ENCODE data around the gene TGM3.

TGM3 gene

DNA sequence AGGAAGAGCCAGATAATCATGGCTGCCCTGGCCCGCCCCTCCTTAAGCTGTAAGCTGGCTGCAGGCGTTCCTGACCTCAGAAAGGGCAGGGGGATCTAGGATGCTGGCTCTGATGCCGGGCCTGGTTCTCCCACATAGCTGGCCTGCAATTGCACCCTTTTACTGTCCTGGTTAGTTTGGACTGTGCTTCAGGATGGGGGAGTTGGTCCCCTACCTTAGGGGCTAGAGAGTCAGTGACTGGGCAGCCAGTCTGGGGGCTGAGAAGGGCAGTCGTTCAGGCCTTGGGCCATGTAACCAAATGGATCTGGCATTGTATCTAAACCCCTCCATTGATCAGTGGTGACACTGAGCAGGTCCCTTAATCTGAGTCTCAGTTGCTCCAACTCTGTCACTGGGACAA, 40.7 kb downstream of the TGM3 start:
- DNase-seq (ENCODE audit: low read depth in 2 of 2, low spot score in 1 of 2), result no peak

DNA sequence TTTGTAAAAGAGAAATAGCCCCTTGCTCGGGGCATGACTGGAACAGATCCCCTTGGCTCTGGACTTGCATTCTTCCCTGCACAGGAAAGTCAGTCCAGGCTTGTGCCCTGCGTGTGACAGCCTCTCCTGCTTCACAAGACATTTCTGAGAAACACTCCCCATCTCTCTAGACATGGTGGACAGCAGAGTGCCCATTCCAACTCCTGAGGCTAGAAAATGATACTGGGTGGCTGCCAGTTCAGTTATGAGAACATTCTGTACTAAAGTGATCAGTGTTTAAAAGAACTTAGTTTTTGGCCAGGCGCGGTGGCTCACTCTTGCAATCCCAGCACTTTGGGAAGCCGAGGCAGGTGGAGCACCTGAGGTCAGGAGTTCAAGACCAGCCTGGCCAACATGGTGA, 41.3 kb downstream of the TGM3 start:
- DNase-seq (ENCODE audit: low read depth in 2 of 2, low spot score in 1 of 2), result no peak

DNA sequence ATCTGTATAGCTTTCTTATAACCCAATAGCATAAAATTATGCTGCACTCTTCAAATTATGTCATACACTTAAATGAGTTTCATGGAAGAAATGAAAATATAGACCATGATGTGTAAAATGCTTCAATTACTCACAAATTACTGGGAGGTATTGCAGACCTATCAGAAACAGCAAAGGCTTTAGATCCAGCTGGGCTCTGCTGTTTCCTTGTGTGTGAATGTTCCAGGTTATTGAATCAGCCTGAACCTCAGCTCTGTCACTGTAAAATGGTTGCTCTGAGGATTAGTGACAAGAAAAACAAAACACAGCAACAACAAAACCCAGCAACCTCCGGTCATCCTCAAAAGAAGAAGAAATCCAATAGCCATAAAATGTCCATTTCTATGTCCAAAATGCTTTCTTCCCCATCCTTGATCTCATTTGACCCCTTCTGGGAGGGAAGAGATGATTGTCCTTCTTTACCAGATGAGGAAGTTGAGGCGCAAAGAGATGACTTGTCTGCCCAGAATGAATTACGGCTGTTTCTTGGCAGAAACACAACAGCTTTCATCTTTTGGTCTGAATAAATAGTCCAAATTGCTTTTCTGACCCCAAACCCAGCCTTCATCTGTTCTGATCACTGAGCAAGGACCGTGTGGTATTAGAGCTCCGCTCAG, 42.7 kb downstream of the TGM3 start:
- DNase-seq (ENCODE audit: low read depth in 2 of 2, low spot score in 1 of 2), result no peak

DNA sequence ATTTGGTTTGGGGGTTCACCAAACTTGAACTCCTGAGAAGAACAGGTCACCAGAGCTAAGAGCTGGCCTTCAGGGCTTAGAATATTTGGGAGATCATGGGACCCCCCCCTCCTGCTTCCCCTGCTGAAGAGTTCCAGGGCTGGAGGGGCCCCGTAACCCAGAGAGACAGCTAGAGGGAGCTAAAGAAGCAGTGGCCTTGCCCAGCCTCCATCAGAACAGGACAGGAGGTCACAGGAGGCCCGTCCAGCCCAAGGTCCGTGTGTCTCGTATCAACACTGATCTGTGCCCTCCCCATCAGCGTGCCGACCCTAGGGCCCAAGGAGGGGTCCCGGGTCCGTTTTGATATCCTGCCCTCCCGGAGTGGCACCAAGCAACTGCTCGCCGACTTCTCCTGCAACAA, 44.3 kb downstream of the TGM3 start:
- no peak for DNase-seq (ENCODE audit: low read depth in 2 of 2, low spot score in 1 of 2)

DNA sequence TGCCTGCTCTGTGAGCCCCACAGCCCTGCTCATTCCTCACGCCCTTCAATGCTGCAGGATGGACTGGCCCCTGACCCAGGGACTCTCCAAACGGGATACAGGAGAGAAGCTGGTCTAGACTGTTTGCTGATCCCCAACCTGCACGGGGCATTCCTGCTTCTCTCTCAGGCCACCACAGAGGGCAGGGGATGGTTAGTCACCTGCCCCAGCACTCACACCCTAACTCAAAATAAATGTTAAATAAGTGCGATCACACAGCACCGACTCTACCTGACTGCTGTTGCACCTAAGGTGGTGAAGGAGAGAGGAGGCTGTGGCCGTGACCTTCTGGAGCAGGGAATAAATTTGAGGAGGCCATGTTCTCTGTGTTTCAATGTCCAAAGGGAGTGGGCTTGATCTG, 45.0 kb downstream of the TGM3 start:
- no peak for DNase-seq (ENCODE audit: low read depth in 2 of 2, low spot score in 1 of 2)

DNA sequence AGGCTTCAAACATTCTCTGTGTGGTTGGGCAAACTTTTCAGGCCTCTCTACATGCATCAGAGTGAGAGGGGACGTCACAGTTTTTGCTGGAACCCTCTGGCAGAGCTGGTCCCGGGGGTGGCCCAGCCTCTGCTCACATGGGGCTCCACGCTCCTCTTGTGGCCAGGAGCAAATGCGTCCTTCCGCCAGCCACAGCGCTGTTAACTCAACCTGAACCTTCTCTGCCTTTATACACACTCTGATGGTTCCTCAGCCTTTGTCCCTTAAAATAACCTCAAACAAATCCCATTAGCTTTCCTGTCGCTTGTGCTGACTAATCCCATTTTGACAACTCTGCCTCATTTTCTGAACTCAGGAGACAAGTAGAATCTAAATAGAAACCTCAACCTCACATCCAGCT, 45.5 kb downstream of the TGM3 start:
- no peak for DNase-seq (ENCODE audit: low read depth in 2 of 2, low spot score in 1 of 2)

DNA sequence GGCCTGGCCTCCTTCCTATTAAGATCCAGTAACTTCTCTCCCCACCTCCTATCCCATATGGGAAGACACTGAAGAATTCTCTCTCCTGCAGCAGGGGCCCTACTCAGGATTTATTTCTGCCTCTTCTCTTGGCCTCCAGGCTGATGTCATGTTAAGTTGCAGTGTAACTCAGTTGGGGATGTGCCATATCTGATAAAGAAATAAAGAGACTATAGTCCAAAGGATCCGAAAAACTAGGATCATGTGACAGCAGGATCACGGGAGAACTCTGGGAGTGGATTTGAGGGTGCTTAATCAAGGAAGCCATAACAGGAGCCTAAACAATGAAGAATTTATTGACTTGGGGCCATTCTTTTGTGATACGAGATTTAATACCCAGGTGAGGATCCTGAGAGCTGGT, 46.4 kb downstream of the TGM3 start:
- DNase-seq (ENCODE audit: low read depth in 2 of 2, low spot score in 1 of 2), result no peak

DNA sequence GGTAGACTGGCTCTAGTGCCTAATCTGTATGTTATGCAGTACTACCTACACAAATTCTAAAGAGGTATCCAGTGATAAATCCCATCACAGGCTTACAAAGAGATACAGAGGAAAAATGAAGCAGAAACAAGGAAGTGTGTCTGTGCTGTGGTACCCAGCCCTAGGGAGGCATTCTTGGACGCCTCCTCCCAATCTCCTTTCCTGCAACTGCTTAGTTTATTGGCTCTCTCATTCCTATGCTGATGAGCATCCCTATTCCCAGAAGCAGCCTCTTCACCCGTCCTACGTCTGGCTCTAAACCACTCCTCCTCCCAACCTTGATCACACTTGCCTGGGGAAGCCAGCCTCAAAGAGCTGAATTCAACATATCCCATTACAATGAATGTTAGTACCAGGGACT, 50.4 kb downstream of the TGM3 start:
- no peak for DNase-seq (ENCODE audit: low read depth in 2 of 2, low spot score in 1 of 2)

DNA sequence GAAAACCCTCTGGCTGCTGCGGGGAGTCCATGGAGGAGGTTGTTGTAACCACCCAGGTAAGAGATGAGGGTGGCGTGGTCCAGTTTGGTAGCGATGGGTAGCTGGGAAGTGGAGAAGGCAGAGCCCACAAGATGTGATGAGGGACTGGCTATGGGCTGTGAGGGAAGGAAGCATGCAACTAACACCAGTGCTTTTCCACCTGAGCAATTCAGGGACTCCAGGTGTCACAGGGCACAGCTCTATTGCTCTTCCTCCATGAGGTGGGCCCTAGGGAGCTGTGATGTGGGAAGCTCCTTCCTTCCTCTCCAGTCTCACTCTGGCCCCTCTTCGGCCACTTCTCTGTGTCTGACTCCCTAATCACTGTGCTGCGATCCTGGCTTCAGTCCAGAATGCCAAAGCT, 52.5 kb downstream of the TGM3 start:
- DNase-seq (ENCODE audit: low read depth in 2 of 2, low spot score in 1 of 2), result no peak

DNA sequence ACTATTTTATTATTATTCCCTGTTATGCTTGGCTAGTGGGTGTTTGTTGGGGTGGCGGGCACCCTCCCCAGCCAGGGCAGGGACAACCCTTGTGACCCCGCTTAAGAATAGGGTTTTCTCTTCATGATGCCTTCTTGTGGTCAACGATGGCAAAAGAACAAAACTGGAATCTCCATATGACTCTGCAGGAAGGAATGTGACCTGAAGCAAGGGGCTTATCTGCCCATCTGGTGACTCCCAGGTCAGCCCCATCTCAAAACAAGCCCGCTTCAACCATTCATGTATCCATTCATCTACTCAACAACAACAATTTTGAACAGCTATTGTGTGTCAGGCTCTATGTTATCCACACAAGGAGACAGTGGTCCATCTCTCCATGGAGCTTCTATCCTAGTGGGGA, 54.0 kb downstream of the TGM3 start:
- DNase-seq (ENCODE audit: low read depth in 2 of 2, low spot score in 1 of 2), result no peak

DNA sequence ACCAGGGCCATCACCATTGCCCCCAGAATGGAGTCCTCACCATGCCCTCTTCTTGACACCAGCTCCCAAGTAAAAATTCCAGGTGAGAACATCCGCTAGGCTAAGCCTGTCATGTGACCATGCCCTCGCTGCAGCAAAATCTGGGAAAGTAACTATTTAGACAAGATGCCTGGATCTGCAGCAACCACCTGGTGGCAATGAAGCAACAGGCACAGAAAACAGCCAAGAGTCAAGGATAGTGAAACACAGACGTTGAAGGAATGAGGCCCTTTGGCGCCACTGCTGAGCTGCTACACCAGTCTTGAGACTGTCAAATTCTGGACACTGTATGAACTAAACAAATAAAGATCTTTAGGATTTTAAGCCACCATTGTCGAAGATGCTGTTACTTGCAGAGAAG, 54.8 kb downstream of the TGM3 start:
- DNase-seq (ENCODE audit: low read depth in 2 of 2, low spot score in 1 of 2), result no peak

DNA sequence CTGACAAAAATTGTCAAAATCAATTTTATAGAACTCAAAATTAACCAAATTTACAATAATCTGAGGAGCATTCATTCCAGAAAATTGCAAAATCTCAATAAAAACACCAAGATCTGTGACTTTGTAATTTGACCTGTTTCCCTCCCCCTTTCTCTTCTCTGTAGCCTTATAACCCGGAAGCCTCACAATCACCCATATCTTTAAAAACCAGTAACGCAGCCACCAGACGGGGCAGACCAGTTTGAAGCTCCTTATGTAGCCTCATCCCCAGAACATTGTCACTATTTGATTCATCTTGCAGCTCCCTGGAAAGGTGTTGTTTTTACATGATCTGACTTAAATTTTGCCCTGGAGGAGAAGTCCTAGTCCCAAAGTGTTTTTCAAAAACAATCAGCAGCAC, 57.4 kb downstream of the TGM3 start:
- no peak for DNase-seq (ENCODE audit: low read depth in 2 of 2, low spot score in 1 of 2)

DNA sequence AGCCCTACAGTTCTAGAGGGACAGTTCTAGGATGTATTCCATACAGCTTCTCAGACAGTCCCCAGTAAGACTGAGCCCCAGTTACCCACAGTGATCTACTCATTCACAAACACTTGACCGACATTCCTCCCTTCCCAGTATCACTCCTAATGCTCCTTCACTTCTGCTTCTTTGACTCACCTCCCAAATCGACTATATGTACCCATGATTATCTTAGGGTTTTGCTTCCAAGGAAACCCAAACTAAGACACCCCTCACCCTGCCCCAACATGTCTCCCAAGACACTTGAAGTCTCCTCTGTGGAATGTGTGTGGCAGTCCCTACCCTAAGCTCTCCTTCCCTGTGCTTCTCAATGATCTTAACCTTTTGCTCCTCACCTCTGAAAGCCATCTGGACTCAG, 61.3 kb downstream of the TGM3 start:
- no peak for DNase-seq (ENCODE audit: low read depth in 2 of 2, low spot score in 1 of 2)

DNA sequence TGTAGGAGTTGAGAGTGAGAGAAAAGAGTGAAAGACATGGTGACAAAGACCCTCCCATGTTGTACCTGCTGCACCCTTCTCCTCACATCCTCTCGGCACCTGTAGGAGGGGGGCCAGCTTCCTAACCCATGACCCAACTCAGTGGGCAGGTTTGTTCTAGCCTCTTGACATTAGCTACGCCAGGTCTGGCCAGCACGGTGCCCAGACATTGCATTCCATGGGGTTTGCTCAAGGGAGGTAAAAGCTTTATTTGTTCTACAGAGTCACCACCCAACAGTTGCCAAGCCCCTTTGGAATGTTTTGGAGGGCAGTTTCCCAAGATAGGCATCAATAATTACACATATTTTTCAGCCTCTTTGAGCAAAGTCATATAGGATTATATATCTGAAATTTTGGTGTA, 62.2 kb downstream of the TGM3 start:
- no peak for DNase-seq (ENCODE audit: low read depth in 2 of 2, low spot score in 1 of 2)

DNA sequence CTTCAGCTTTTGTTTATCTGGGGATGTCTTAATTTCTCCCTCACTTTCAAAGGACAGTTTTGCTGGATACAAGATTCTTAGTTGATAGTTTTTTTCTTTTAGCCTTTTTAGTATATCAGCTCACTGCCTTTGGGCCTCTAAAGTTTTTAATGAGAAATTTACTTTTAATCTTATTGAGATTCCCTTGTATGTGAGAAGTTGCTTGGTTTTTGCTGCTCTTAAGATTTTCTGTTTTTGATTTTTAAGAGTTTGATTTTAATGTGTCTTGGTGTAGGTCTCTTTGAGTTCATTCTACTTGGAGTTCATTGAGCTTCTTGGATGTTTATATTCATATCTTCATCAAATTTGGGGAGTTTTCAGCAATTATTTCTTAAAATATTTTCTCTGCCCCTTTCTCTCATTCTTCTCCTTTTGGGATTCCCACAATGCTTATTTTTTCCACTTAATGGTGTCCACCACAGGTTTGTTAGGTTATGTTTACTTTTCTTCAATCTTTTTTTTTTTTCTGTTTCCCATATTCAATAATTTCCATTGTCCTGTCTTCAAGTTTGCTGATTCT, 65.3 kb downstream of the TGM3 start:
- no peak for DNase-seq (ENCODE audit: low read depth in 2 of 2, low spot score in 1 of 2)

DNA sequence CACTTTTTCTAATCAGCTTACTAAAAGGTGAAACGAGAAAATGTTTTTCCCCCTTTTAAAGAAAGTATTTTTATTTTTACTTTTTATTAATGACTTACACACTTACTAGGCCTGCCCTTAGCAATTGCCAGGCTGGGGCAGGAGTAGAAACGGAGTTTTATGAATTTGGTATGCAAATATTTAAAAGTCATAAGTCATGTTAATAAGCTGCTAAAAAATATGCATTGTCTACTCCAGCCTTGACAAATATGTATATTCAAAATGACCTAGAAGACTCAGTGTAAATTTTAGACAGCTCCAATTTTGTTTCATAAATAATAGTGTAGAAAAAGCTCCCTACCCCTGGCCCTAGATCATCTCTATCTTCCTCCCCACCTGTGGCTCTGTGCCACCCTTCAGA, 67.4 kb downstream of the TGM3 start:
- no peak for DNase-seq (ENCODE audit: low read depth in 2 of 2, low spot score in 1 of 2)

DNA sequence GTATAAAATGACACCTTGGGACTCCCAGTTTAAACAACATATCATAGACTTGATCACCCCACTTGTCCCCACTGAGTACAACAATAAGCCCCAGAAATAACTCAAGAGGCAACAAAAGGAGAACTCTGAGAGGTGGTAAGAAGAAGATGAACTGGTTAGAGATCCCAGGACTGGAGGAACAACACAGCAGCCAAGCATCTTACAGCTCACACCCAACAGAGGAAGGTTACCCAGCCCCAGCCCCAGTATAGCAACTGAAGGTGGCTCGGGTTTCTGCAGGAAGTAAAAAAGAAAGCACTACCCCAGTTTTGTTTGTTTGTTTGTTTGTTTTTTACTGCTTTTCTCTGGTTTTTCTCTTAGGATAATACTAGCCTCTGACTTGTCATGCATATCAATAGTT, 67.8 kb downstream of the TGM3 start:
- no peak for DNase-seq (ENCODE audit: low read depth in 2 of 2, low spot score in 1 of 2)

DNA sequence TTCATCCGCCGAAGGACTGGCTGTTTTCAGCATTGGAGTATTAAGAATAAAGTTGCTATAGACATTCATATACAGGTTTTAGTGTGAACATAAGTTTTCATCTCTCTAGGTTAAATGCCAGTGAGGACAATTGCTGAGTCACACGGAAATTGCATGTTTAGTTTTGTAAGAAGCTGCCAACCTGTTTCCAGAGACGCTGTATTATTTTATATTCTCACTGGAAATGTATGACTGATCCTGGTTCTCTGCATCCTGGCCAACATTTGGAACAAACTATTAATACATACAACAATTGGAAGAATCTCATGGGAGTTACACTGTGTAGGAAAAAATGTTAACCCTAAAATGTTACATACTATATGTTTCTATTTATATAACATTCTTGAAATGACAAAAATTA, 68.2 kb downstream of the TGM3 start:
- DNase-seq (ENCODE audit: low read depth in 2 of 2, low spot score in 1 of 2), result no peak

DNA sequence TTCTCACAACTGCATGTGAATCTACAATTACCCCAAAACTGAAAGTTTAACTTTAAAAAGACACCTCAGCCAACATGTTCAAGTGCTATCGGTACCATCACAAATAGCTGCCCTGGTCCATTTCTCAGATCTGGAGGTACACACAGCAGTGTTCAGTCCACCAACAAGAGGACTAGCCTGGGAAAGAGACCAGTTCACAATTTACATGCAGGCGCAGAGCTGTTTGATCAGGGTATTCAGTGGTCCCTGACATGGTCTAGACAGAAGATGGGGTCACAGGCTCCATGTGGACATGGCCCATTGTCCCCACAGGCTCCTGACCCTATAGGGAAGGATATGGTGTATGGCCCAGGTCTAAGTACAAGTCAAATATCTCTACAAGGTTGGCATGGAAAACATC, 69.3 kb downstream of the TGM3 start:
- DNase-seq (ENCODE audit: low read depth in 2 of 2, low spot score in 1 of 2), result no peak

DNA sequence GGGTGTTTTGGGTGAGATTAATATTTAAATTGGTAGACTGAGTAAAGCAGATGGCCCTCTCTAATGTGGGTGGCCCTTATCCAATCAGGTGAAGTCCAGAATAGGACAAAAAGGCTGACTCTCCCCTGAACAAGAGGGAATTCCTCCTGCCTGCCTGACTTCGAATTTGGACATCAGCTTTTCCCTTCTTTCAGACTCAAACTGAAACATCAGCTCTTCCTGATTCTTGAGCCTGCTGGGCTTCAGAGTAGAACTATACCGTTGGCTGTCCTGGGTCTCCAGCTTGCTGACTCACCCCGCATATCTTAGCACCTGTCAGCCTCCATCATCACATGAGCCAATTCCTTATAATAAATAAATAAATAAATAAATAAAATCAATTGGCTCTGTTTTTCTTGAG, 69.9 kb downstream of the TGM3 start:
- DNase-seq (ENCODE audit: low read depth in 2 of 2, low spot score in 1 of 2), result no peak

DNA sequence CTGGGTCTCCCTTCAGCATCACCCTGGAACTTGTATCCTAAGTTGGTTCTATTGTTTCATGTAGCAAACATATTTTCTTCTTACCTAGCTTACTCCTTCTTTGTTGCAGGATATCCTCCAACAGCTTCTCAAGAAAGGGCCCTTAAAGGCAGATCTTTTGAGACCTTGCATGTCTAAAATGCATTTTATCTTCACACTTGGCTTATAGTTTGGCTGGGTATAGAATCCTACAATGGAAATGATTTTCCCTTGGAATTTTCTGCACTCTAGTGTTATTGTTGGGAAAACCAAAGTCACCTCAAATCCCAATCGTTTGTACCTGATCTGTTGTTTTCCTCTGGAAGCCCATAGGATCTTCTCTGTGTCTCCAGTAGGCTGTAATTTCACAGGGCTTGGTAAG, 72.8 kb downstream of the TGM3 start:
- no peak for DNase-seq (ENCODE audit: low read depth in 2 of 2, low spot score in 1 of 2)

DNA sequence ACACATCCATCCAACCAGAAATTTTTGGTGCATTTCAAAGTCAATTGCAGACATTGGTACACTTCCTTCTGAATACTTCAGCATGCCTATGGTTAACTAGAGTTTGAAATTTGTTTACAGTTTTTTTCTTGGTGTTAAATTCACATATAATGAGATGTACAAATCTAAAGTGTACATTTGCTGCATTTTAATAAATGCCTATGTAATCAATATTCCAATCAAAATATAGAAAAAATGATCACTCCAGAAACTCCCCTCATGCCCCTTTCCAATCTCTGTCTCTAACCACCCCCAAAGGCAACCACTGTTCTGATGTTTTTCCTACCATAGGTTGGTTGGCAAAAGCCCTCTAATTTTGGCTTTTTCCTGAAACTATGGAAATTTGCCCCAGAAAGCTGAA, 77.3 kb downstream of the TGM3 start:
- no peak for DNase-seq (ENCODE audit: low read depth in 2 of 2, low spot score in 1 of 2)

DNA sequence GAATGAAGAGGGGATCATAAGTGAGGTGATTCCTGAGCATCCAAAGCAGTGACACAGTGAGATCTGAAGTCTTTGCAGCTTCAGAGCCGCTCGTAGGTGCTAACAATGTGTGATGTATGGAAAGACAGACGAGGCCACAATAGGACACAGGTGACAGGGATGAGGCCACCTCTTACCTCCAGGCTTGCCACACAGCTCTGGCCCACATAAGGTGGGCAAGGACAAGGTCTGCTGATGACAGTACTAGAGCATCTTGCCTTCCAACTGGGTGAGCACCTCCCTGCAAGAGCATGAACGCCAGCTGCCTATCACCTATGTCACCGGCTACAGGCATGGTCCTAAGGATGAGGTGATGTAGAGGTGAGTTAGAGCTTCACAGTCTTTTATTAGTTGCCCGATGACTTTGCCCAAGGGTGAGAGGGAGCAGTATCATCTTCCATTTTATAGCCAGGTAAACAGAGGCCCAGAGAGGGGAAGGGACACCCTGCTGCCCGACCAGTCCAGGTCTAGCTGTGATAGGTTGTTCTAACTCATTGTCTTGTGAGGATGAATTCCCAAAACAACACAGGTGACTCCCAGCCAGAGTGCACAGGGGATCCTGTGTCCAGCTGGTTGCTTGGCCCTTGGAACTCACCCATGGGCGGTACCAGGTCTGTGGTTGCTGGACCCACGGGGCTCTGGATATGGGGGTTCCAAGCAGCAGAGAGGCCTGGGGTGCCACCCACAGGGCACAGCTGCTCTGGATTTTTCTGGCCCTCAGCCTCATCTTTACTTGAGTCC, 78.7 kb downstream of the TGM3 start:
- no peak for DNase-seq (ENCODE audit: low read depth in 2 of 2, low spot score in 1 of 2)

All from stimulated activated CD8-positive, alpha-beta memory T cell treated with anti-CD3 and anti-CD28 coated beads, Interleukin-4, amount 100 ng/mL, for 4 hours (primary cell).